NCI-H748 (cell line): ENCODE measurements around the gene TTC31.

Experiments used
- DNase-seq: peaks from one replicate; lab custom pipeline; 2025; ENCODE audit not compliant: unreplicated experiment; lab: John Stamatoyannopoulos, UW

Gene TTC31

DNA sequence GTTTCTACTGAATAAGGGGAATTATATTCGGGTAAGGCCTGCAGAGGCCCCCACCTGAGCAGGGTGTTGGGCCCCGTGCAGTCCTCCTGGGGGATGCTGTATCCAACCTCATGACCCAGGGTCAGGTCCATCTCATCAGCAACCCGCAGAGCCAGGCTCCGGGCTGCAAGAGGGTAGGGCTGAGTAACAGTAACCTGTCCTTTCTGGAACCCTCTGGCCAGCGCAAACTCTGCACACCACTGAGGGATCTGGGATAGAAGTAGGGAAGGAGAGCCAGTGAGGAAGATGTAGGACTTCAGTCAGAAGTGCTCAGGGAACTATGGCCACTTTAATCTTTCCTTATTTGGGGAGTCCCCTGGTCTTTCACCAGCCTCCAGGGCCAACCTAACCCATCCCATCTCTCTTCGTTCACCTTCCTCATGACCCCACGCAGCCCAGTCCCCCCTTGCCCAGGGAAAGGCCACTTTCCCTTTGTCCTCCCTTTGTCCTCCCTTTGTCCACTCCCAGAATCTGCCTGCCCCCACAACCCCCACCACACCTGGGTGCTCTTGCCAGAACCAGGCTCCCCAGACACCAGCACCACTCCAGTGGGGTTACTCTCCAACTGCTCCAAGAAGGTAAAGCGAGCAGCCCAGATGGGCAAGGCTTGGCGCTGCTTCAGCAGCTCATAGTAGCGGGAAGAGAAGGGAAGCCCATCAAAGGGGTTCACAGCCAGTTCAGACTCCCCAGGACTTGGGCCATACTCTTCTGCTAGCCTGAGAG lies 42.3 kb downstream of the TTC31 start:
- DNase-seq, result no peak

DNA sequence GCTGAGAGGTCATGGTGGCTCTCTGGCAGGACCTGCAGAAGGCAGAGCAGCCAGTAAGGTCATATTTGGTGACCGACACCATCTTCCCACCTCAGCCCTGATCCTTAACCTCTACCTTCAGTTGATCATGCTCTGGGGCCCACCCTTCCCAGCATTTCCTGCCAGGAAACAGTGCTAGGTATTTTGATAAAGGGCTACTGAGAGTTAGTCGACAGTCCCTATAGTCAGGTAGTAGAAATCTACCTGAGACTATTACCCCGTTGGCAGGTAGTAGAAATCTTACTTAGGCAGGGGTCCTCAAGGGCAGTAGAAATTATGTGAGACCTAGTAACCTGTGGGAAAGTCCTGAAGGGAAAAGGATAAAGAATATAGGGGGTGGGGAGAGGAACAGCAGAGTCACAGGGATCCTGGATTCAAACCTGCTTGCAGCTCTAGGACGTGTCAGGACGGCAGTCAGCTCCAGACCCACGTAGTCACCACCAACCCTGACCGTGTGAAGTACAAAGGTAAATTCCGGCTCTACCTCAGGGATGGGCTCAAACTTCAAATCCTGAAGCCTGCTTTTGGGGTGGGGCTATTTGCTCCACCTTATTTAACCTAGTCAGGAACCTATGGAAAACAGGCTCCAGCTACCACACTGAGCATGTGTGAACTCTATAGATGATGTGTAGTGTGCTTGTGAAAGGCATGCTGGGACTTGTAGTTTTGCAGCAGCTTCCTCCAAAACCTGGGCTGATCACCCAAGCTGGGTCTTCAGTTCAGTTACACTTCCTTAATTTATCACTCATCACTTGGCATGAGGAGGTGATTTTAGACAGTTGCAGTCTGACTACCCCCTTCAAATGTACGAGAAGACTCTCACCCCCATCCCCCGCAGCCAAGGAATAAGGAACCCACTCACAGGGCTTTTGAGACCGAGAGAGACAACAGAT lies 43.1 kb downstream of the TTC31 start, which contains the start of gene DQX1:
DQX1 (minus strand) TSS at position 515 of the 932 bp plus-strand sequence; CDS start at position 13, 502 bp downstream.
- peak; percentile 24 for DNase-seq

DNA sequence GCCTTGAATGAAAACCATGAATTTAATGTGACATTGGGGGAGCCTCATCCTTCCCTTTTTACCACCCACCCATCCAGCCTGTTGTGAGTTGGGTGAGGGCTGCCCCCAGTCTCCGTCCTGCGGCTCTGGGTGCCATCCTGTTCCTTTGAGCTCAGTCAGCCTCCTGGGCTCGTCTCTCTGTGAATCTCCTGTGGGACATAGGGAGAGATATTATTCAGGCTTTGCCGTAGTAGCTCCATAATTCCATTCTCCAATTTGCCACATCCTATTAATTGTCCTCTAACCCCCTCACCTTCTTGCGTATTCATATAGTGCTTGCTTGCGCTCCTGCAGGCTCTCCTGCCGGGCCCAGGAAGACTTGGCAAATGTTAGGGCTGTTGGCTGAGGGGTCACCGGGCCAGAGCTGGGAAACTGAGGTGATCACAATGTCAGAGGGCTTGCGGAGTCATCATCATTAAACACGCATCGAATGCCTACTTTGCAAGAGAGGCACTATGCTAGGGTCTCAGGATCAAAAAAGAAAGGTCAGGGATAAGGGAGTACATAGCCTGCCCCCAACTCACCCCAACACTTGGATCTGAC lies 43.9 kb downstream of the TTC31 start:
- DNase-seq, result no peak

GRCh38 chr2:74527741-74528140 lies 44.9 kb downstream of the TTC31 start:
- DNase-seq, result no peak

- peak; percentile 46 for DNase-seq
Observed at GRCh38 chr2:74528600-74529356, 45.9 kb downstream of the TTC31 start.

DNA sequence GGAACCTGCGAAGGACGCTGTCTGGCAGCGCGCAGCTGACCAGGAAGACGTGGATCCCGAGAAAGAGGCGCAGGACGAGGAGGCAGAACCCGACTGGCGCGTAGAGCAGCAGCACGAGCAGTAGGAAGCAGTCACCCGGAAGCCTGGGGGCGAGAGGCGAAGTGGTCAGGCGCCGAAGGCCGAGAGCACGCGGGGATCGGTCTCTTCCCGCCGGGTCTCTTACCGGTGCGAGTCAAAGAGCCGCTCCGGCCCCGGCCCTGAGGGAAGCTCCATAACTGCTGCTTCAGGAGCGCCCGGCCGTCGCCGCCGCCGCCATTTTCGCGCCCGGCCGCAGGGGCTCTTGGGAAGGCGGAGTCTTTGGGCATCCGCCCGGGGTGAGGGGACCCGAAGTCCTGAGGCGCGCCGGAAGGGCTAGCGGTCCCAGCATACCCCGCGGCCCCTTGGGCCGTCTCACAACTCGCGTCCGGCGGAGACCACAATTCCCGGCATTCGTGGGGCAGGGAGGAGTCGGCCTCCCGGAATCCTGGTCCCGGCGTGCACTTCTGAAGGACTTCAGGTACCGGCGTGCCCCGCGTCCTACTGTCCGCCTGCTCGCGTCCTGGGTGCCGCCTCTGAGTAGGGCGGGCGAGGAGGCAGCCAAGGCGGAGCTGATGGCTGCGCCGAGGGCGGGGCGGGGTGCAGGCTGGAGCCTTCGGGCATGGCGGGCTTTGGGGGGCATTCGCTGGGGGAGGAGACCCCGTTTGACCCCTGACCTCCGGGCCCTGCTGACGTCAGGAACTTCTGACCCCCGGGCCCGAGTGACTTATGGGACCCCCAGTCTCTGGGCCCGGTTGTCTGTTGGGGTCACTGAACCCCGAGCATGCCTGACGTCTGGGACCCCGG lies 46.7 kb downstream of the TTC31 start, which contains the start of the genes AUP1 and HTRA2:
AUP1 (minus strand) TSS at position 350 of the 882 bp plus-strand sequence; CDS start at position 273, 77 bp downstream.
HTRA2 (plus strand) TSS at position 577 of the 882 bp plus-strand sequence; CDS start at position 651, 74 bp downstream.
- DNase-seq, result peak; percentile 98

- peak; percentile 50 for DNase-seq
Observed at GRCh38 chr2:74530239-74531187, 47.6 kb downstream of the TTC31 start.

DNA sequence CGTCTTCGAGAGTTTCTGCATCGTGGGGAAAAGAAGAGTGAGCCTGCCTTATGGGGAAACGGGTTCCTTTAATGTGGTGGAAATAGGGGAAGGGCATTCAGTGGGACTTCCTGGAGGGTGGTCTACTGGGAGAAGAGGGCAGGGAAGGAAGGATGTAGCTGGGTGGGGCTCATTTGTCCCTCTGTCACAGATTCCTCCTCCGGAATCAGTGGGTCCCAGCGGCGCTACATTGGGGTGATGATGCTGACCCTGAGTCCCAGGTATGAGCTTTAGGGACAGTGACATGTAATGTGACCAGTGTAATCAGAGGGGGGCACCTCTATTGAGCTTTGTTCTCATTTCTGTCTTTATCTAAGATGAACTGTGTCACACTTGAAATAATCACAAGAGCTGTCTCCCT lies 48.8 kb downstream of the TTC31 start:
- no peak for DNase-seq

DNA sequence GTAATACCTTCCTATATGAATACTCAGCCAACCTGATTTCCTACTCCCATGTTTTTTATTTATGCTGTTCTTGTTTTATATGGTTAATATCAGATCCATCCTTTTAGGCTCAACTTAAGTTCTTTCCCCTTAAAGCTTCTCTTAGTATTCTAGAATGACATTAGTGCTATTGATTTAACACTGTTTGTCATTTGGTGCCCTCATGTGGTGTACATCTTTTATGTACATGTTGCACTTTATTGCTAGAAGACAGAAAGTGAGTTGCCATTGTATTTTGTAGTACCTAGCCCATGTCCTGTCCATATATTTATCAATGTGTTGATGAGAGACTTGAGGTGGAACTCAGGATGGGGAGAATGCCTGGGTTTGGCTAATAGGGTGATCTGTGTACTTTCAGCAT lies 49.3 kb downstream of the TTC31 start:
- peak; percentile 25 for DNase-seq

GRCh38 chr2:74533464-74533863 lies 50.6 kb downstream of the TTC31 start:
- no peak for DNase-seq

GRCh38 chr2:74534411-74534810 lies 51.5 kb downstream of the TTC31 start:
- no peak for DNase-seq

- no peak for DNase-seq
Observed at GRCh38 chr2:74535440-74535965, 52.6 kb downstream of the TTC31 start.

- no peak for DNase-seq
Observed at GRCh38 chr2:74536166-74536950, 53.5 kb downstream of the TTC31 start.

GRCh38 chr2:74537140-74537539 lies 54.3 kb downstream of the TTC31 start:
- DNase-seq, result no peak

DNA sequence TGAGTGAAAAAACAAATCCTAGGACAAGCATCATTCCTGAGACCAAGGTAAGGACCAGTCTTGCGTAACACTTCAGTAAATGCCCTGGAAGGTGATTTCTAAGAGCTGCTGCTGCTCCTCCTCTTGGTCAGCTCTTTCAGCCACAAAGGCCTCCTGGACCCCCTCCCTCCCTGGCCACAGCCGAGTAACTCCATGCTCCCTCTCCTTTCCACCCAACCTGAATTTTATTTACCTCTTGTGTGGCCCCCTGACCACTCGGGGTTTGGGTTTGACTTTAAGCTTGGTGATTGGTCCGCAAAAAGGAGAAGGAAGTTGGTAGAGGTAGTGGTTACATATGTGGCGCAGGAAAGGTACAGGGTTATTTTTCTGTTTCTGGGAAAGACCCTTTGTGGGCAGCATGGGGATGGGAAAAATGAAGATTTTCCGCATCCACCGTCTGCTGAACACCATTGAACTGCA lies 56.0 kb downstream of the TTC31 start:
- DNase-seq, result no peak

GRCh38 chr2:74540291-74540690 lies 57.4 kb downstream of the TTC31 start:
- DNase-seq, result no peak

DNA sequence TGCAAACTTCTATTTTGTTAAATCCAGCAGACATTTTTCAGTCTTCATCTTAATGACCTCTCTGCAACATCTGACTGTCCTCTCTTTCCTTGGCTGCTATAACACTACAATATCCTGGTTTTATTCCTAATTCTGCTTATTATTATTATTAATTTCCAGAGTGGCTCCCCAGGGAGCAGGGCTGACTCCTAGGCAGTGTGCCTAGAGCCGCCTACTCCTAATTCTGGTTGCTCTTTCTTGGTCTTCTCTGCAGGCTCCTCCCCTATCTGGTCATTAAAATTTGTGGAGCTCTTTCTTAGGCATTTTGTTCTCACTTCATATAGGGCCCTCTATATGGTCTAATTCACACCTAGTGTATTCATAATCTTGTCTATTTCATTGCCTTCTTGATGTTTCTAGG lies 60.1 kb downstream of the TTC31 start:
- DNase-seq, result no peak
